ENCODE measurements around the gene ELK3.

- TF ChIP-seq CTCF (IDR thresholded peaks at IDR 0.05) = no peak
- TF ChIP-seq POLR2AphosphoS5 (IDR thresholded peaks at IDR 0.05) = peak in 1 of 4 donors; percentile 50
These were observed 4.8 kb downstream of the ELK3 start for GRCh38 chr12:96198965-96199364.
